Measurements from ENCODE around the gene ALCAM.

Gene ALCAM

DNA sequence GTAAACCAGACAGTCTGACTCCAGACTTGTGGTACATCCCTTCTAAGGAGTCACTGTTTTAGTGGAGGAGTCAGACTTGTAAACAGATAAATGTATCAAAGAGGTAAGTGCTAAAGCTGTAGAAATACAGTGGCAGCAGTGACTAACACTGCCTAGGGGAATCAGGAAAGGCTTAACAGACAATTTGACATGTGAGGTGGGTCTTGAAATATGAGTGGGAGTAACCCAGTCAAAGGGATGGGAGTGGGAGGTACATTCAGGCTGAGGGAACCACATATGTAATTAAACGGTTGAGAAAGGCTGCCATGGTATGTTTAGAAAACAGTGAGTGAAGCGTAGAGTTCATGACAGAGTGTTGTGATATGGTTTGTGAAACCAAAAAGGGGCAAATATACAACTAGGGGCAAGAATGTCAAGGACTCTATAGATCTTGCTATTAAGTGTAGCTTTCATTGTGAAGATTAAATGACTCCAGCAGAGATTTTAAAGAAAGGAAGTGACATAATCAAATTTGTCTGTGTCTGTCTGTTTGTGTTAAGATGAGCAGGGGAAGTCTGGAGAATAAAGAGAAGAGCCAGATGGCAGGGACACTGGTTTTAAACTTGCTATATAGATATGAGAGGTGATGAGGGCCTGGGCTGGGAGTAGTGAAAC is 11.2 kb upstream of the ALCAM start (continued):
- TF ChIP-seq, protein P1, sequence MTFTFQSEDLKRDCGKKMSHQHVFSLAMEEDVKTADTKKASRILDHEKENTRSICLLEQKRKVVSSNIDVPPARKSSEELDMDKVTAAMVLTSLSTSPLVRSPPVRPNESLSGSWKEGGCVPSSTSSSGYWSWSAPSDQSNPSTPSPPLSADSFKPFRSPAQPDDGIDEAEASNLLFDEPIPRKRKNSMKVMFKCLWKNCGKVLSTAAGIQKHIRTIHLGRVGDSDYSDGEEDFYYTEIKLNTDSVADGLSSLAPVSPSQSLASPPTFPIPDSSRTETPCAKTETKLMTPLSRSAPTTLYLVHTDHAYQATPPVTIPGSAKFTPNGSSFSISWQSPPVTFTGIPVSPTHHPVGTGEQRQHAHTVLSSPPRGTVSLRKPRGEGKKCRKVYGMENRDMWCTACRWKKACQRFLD (tag by site-specific recombination; IDR thresholded peaks at IDR 0.05) = no peak
- TF ChIP-seq ZNF629 (tag by site-specific recombination; IDR thresholded peaks at IDR 0.05) (no peak), SP7 (tag by site-specific recombination; IDR thresholded peaks at IDR 0.05) (peak; percentile 96), ZNF664 (tag by site-specific recombination; IDR thresholded peaks at IDR 0.05) (no peak), SCRT1 (tag by site-specific recombination; IDR thresholded peaks at IDR 0.05; ENCODE audit: borderline replicate concordance) (no peak), ZBTB7A (tag by site-specific recombination; IDR thresholded peaks at IDR 0.05; ENCODE audit: low read depth) (no peak), SALL2 (tag by site-specific recombination; IDR thresholded peaks at IDR 0.05; ENCODE audit: borderline replicate concordance) (no peak), ZFP37 (tag by site-specific recombination; IDR thresholded peaks at IDR 0.05) (no peak)

DNA sequence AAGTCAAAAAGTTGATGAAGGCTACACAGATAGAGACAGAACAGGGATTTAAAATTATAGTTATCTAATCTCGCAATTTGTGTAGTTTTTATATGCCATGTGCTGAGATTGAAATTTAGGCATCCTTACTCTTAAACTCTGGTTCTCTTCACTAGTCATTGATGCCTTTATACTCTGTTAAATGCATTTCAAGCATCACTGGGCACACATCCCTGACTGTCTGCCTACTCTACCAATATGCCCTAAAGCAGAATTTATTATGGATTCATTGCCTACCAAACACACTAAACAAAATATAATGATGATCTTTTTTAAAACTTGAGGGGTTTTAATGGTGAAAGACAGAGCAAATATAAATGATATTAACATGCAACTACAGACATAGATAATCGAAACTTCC is 10.3 kb upstream of the ALCAM start:
- no peak for TF ChIP-seq MEIS1 (CRISPR knock-in tag; IDR thresholded peaks at IDR 0.05; ENCODE audit: borderline replicate concordance)
- POLR2A ChIA-PET = interaction anchor here (1.6 kb wide), 1 partner anchor 10 kb away, joined by 5 read pairs; the partner anchor contains the start of gene ALCAM
- no peak overlapping the region for H3K4me3 ChIP-seq (ENCODE audit: low read depth, low read length)

DNA sequence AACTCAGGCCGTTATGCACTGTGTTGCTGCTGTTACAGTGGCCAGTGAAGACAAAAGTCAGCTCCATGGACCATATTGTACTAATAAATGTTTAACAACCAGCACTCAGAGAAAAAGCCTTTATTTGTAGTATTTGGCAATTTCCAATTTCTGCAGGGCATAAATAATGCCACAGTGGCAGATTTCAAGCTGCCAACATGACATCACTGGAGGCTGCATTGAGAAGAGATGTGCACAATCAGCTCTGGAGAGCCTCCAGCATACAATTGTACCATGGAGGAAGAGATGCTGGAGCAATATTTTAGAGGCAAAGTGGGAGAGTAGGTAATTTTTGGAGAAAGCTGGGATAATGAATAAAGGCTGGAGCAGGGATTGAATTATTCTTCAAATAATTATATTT is 9.7 kb upstream of the ALCAM start:
- H3K9me3 ChIP-seq (ENCODE audit: control insufficient read depth, insufficient read depth, low read depth, low read length) = no peaks in the 10 kb centered on the region
- no peak overlapping the region for H3K27ac ChIP-seq (ENCODE audit: extremely low read depth, low read depth, low read length)
- ChIA-PET CTCF (interaction anchor here (0.6 kb wide), 1 partner anchor 9 kb away, joined by 3 read pairs; no protein-coding TSS in a partner anchor), POLR2A (interaction anchor here (1.6 kb wide), 1 partner anchor 9 kb away, joined by 5 read pairs; the partner anchor contains the start of gene ALCAM)
- no peaks in the 10 kb centered on the region for H3K4me1 ChIP-seq (ENCODE audit: control insufficient read depth, insufficient read depth, low read length)
- no peak overlapping the region for H3K4me3 ChIP-seq (ENCODE audit: low read depth, low read length)
- TF ChIP-seq ZNF610 (tag by site-specific recombination; IDR thresholded peaks at IDR 0.05; ENCODE audit: borderline replicate concordance) = no peak
- TF ChIP-seq, protein P2, sequence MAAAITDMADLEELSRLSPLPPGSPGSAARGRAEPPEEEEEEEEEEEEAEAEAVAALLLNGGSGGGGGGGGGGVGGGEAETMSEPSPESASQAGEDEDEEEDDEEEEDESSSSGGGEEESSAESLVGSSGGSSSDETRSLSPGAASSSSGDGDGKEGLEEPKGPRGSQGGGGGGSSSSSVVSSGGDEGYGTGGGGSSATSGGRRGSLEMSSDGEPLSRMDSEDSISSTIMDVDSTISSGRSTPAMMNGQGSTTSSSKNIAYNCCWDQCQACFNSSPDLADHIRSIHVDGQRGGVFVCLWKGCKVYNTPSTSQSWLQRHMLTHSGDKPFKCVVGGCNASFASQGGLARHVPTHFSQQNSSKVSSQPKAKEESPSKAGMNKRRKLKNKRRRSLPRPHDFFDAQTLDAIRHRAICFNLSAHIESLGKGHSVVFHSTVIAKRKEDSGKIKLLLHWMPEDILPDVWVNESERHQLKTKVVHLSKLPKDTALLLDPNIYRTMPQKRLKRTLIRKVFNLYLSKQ (tag by site-specific recombination; IDR thresholded peaks at IDR 0.05; ENCODE audit: borderline replicate concordance) = no peak
- TF ChIP-seq, protein P3, sequence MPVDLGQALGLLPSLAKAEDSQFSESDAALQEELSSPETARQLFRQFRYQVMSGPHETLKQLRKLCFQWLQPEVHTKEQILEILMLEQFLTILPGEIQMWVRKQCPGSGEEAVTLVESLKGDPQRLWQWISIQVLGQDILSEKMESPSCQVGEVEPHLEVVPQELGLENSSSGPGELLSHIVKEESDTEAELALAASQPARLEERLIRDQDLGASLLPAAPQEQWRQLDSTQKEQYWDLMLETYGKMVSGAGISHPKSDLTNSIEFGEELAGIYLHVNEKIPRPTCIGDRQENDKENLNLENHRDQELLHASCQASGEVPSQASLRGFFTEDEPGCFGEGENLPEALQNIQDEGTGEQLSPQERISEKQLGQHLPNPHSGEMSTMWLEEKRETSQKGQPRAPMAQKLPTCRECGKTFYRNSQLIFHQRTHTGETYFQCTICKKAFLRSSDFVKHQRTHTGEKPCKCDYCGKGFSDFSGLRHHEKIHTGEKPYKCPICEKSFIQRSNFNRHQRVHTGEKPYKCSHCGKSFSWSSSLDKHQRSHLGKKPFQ (tag by site-specific recombination; IDR thresholded peaks at IDR 0.05) = no peak
- TF ChIP-seq ZNF626 (tag by site-specific recombination; IDR thresholded peaks at IDR 0.05) = no peak
- TF ChIP-seq ZNF501 (tag by site-specific recombination; IDR thresholded peaks at IDR 0.05) = no peak
- no peak for TF ChIP-seq ZNF629 (tag by site-specific recombination; IDR thresholded peaks at IDR 0.05)
- TF ChIP-seq ZFP37 (tag by site-specific recombination; IDR thresholded peaks at IDR 0.05) = no peak
- no peak for TF ChIP-seq ZFP3 (tag by site-specific recombination; IDR thresholded peaks at IDR 0.05; ENCODE audit: low read depth)
- TF ChIP-seq, protein P4, sequence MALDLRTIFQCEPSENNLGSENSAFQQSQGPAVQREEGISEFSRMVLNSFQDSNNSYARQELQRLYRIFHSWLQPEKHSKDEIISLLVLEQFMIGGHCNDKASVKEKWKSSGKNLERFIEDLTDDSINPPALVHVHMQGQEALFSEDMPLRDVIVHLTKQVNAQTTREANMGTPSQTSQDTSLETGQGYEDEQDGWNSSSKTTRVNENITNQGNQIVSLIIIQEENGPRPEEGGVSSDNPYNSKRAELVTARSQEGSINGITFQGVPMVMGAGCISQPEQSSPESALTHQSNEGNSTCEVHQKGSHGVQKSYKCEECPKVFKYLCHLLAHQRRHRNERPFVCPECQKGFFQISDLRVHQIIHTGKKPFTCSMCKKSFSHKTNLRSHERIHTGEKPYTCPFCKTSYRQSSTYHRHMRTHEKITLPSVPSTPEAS (tag by site-specific recombination; IDR thresholded peaks at IDR 0.05) = no peak
- no peak for TF ChIP-seq ZBTB1 (tag by site-specific recombination; IDR thresholded peaks at IDR 0.05)
- TF ChIP-seq ZNF423 (tag by site-specific recombination; IDR thresholded peaks at IDR 0.05) = no peak
- TF ChIP-seq, protein P5, sequence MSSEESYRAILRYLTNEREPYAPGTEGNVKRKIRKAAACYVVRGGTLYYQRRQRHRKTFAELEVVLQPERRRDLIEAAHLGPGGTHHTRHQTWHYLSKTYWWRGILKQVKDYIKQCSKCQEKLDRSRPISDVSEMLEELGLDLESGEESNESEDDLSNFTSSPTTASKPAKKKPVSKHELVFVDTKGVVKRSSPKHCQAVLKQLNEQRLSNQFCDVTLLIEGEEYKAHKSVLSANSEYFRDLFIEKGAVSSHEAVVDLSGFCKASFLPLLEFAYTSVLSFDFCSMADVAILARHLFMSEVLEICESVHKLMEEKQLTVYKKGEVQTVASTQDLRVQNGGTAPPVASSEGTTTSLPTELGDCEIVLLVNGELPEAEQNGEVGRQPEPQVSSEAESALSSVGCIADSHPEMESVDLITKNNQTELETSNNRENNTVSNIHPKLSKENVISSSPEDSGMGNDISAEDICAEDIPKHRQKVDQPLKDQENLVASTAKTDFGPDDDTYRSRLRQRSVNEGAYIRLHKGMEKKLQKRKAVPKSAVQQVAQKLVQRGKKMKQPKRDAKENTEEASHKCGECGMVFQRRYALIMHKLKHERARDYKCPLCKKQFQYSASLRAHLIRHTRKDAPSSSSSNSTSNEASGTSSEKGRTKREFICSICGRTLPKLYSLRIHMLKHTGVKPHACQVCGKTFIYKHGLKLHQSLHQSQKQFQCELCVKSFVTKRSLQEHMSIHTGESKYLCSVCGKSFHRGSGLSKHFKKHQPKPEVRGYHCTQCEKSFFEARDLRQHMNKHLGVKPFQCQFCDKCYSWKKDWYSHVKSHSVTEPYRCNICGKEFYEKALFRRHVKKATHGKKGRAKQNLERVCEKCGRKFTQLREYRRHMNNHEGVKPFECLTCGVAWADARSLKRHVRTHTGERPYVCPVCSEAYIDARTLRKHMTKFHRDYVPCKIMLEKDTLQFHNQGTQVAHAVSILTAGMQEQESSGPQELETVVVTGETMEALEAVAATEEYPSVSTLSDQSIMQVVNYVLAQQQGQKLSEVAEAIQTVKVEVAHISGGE (tag by site-specific recombination; conservative IDR thresholded peaks at IDR 0.05; ENCODE audit: low read depth) = no peak
- TF ChIP-seq, protein P6, sequence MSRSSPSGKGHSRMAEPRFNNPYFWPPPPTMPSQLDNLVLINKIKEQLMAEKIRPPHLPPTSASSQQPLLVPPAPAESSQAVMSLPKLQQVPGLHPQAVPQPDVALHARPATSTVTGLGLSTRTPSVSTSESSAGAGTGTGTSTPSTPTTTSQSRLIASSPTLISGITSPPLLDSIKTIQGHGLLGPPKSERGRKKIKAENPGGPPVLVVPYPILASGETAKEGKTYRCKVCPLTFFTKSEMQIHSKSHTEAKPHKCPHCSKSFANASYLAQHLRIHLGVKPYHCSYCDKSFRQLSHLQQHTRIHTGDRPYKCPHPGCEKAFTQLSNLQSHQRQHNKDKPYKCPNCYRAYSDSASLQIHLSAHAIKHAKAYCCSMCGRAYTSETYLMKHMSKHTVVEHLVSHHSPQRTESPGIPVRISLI (tag by site-specific recombination; IDR thresholded peaks at IDR 0.05) = no peak
- H3K36me3 ChIP-seq (ENCODE audit: control insufficient read depth in 2 of 2, insufficient read depth in 1 of 2, low read length in 2 of 2) = no peaks in the 10 kb centered on the region

More for the DNA sequence above, 10.3 kb upstream of the ALCAM start:
- Histone ChIP-seq H3K4me1 (ENCODE audit: control insufficient read depth, insufficient read depth, low read length) (no peaks in the 10 kb centered on the region), H3K9me3 (ENCODE audit: control insufficient read depth, insufficient read depth, low read depth, low read length) (no peaks in the 10 kb centered on the region), H3K36me3 (ENCODE audit: control insufficient read depth in 2 of 2, insufficient read depth in 1 of 2, low read length in 2 of 2) (no peaks in the 10 kb centered on the region), H3K27ac (ENCODE audit: extremely low read depth, low read depth, low read length) (no peak overlapping the region)
- CTCF ChIA-PET = interaction anchor here (0.6 to 0.7 kb wide), 2 partner anchors 10 to 615 kb away, joined by 3 read pairs; no protein-coding TSS in a partner anchor

Measured in HEK293 (cell line).